GM23248 (cell line): ENCODE data around the gene KCTD20. TPM values are rescaled to one million over a fixed set of nuclear protein-coding genes. Genes with fewer than 3 reads are reported as not detected.
A peak's percentile ranks its signal among the peaks of the same experiment; 100 is the strongest.

Experiments used
- DNase-seq: peaks from one replicate; pipeline ENCODE4 v3.0.0-alpha.2; 2015
- H2AFZ ChIP-seq: fragments of 200-600 bp; sonication (generic); 2 replicates; pipeline ENCODE4 v1.6.1; 2016; ENCODE audit warnings: antibody characterized with exemption
- H3F3A ChIP-seq: fragments of 200-600 bp; sonication (generic); 2 replicates; pipeline ENCODE4 v1.6.1; 2016; ENCODE audit warnings: mild to moderate bottlenecking, antibody characterized with exemption, mixed run types; ENCODE audit not compliant: insufficient read depth
- H3K27ac ChIP-seq: fragments of 200-600 bp; sonication (generic); 2 replicates; pipeline ENCODE4 v1.5.1; 2016; ENCODE audit warnings: mild to moderate bottlenecking
- H3K27me3 ChIP-seq: fragments of 200-600 bp; sonication (generic); replicated peaks from 2 replicates; pipeline ENCODE4 v1.6.1; 2016; ENCODE audit warnings: mild to moderate bottlenecking; ENCODE audit not compliant: insufficient read depth
- H3K36me3 ChIP-seq: fragments of 200-600 bp; sonication (generic); 2 replicates; pipeline ENCODE4 v1.6.1; 2016; ENCODE audit warnings: low read depth, mild to moderate bottlenecking
- H3K4me1 ChIP-seq: fragments of 200-600 bp; sonication (generic); 2 replicates; pipeline ENCODE4 v1.6.1; 2016; ENCODE audit warnings: mild to moderate bottlenecking; ENCODE audit not compliant: insufficient read depth
- H3K4me2 ChIP-seq: fragments of 200-600 bp; sonication (generic); one replicate; pipeline ENCODE4 v1.6.1; 2016; ENCODE audit warnings: mild to moderate bottlenecking; ENCODE audit not compliant: unreplicated experiment
- H3K4me3 ChIP-seq: fragments of 200-600 bp; sonication (generic); 2 replicates; pipeline ENCODE4 v1.5.1; 2016; ENCODE audit warnings: mild to moderate bottlenecking
- H3K79me2 ChIP-seq: fragments of 200-600 bp; sonication (generic); 2 replicates; pipeline ENCODE4 v1.6.1; 2016; ENCODE audit warnings: mild to moderate bottlenecking; ENCODE audit not compliant: insufficient read depth
- H3K9ac ChIP-seq: fragments of 200-600 bp; sonication (generic); 2 replicates; pipeline ENCODE4 v1.6.1; 2016; ENCODE audit warnings: mild to moderate bottlenecking
- H3K9me2 ChIP-seq: fragments of 200-600 bp; sonication (generic); 2 replicates; pipeline ENCODE4 v1.6.1; 2016; ENCODE audit warnings: mixed run types, mild to moderate bottlenecking, moderate library complexity; ENCODE audit not compliant: insufficient read depth
- H3K9me3 ChIP-seq: fragments of 200-600 bp; sonication (generic); one replicate; pipeline ENCODE4 v1.6.1; 2017; ENCODE audit warnings: low read depth
- H4K20me1 ChIP-seq: fragments of 200-600 bp; sonication (generic); 2 replicates; pipeline ENCODE4 v1.6.0; 2016; ENCODE audit not compliant: insufficient read depth
- EZH2 ChIP-seq: fragments of 200-600 bp; sonication (generic); IDR thresholded peaks from 2 replicates; pipeline ENCODE4 v1.6.1; 2018; ENCODE audit warnings: antibody characterized with exemption, mild to moderate bottlenecking; ENCODE audit not compliant: insufficient read depth, poor library complexity, severe bottlenecking
- EZH2phosphoT487 ChIP-seq: fragments of 200-600 bp; sonication (generic); IDR thresholded peaks from 2 replicates; pipeline ENCODE4 v1.6.1; 2018; ENCODE audit warnings: antibody characterized with exemption, moderate library complexity, mild to moderate bottlenecking, low read depth; ENCODE audit not compliant: insufficient read depth
- WGBS, 2 experiments: methylation state at CpG; one replicate each; pipeline ENCODE4 v1.1.6; 2015 to 2017; ENCODE audit warnings: low lambda C conversion rate in 2 of 2, low coverage in 1 of 2; ENCODE audit errors: missing lambda C conversion rate in 2 of 2; 5-methylcytosine and 5-hydroxymethylcytosine counted together
- in situ Hi-C: fragments of 300-500 bp; cut with MboI; formaldehyde crosslinking; loops from 2 replicates; pipeline ENCODE4 v1.15.0; 2020
- polyA plus RNA-seq: library from polyadenylated mRNA; unstranded; fragments of >200 nt; fragmentation: Nextera tagmentation; extraction: Ambion mirVana; gene quantifications from 2 replicates; pipeline ENCODE4 v1.2.1, GENCODE V29; 2016
- total RNA-seq: library from RNA; depleted of rRNA; stranded (reverse); fragments of >200 nt; shearing (Covaris generic); gene quantifications from 2 replicates; pipeline ENCODE4 v1.2.3, GENCODE V29; 2014

KCTD20 gene
- total and polyA plus RNA-seq, 2 experiments from 2014 or later: 52.7 to 120 TPM

DNA sequence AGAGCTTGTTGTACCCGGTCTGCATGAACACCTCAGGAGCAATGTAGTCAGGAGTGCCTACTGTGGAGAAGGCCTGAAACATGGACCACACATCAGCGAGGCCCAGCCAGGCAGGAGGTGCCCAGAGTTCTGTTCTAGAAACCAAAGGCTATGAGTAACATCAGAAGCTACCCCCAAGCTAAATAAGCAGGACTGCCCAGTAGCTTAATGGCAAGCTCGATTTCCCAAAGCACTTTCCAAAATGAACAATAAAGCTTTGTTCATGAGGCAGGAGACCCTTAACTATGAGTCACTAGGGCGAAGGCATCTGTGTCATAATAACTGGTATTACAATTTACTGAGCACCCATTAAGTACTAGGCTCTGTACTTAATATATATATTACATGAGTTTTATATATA, 57.1 kb downstream of the KCTD20 start:
- H3K9me3 ChIP-seq: no peaks in the 10 kb centered on the region
- in situ Hi-C loops: no loop called here
- peaks cover 32% of the 10 kb centered on the region; the same call in 1 of the 2 replicates for H3K36me3 ChIP-seq
- no peak overlapping the region for H3K9ac ChIP-seq
- peaks cover 3% of the 10 kb centered on the region; the same call in 1 of the 2 replicates for H3K4me1 ChIP-seq
- TF ChIP-seq EZH2phosphoT487 (no peak), EZH2 (no peak)
- no peaks in the 10 kb centered on the region for H3K9me2 ChIP-seq
- WGBS, 2 experiments: 85 to 90% methylated on average over 4 of the region's 4 CpGs
- no peaks in the 10 kb centered on the region for H4K20me1 ChIP-seq
- H3K27me3 ChIP-seq: no peaks in the 10 kb centered on the region
- H3K27ac ChIP-seq: no peak overlapping the region
- peaks cover 6% of the 10 kb centered on the region for H3K79me2 ChIP-seq
- no peak overlapping the region for H3K4me2 ChIP-seq
- H3K4me3 ChIP-seq: no peak overlapping the region
- H2AFZ ChIP-seq: no peak overlapping the region
- peaks cover 9% of the 10 kb centered on the region; the same call in 1 of the 2 replicates for H3F3A ChIP-seq
- DNase-seq: no peak

DNA sequence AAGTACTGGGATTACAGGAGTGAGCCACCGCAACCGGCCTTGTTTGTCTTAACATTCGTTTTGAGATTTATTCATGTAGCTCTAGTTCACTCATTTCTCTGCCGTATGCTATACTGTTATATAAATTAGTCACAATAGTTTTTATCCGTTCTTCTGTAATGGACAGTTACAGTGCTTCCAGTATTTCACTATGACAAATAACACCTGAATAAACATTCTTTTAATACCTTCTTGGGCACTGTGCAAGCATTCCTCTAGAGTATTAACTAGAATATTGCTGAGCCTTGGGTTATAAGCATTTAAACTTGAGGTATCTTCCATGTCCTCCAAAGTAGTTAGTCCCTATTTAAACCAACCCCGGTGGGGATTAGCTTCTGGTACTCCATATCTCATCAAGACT, 58.9 kb downstream of the KCTD20 start:
- no peak overlapping the region for H2AFZ ChIP-seq
- H3K79me2 ChIP-seq: peaks cover 6% of the 10 kb centered on the region
- peaks cover 28% of the 10 kb centered on the region; the same call in 1 of the 2 replicates for H3K36me3 ChIP-seq
- H3K9ac ChIP-seq: no peak overlapping the region
- H3K9me3 ChIP-seq: no peaks in the 10 kb centered on the region
- no peak for TF ChIP-seq EZH2
- no peak for TF ChIP-seq EZH2phosphoT487
- no peak overlapping the region for H3K4me2 ChIP-seq
- H4K20me1 ChIP-seq: no peaks in the 10 kb centered on the region
- H3F3A ChIP-seq: peaks cover 17% of the 10 kb centered on the region
- H3K27ac ChIP-seq: no peak overlapping the region
- H3K4me3 ChIP-seq: no peak overlapping the region
- no peaks in the 10 kb centered on the region for H3K9me2 ChIP-seq
- peaks cover 10% of the 10 kb centered on the region for H3K4me1 ChIP-seq
- no peak for DNase-seq
- H3K27me3 ChIP-seq: no peaks in the 10 kb centered on the region
- in situ Hi-C loops: no loop called here
- 98 to 100% methylated on average over 6 of the region's 6 CpGs for WGBS, 2 experiments

DNA sequence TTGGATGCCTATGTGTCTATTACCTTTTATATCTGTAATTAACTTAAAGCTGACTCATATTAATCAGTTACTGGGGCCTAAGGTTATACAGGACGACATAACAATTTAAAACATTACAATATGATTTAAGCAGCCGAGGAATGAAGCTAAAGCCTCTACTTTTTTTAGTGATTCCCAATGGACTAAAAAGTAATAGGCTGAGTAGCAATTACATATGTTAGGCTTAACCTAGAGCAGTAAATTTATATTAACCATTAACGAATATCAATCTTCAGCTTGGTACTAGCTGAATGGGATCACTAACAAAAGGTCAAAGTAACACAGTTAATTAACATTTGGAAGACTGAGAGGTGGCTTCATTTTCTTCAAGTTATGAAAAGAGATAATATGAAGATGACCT, 61.4 kb downstream of the KCTD20 start:
- peaks cover 24% of the 10 kb centered on the region for H3F3A ChIP-seq
- H3K9me3 ChIP-seq: no peaks in the 10 kb centered on the region
- H3K27me3 ChIP-seq: no peaks in the 10 kb centered on the region
- H3K9ac ChIP-seq: no peak overlapping the region
- no peak overlapping the region for H3K4me2 ChIP-seq
- TF ChIP-seq EZH2 (no peak), EZH2phosphoT487 (no peak)
- H3K9me2 ChIP-seq: no peaks in the 10 kb centered on the region
- no peak overlapping the region for H3K27ac ChIP-seq
- in situ Hi-C loops: no loop called here
- no peak overlapping the region for H2AFZ ChIP-seq
- no peaks in the 10 kb centered on the region for H4K20me1 ChIP-seq
- H3K4me1 ChIP-seq: peaks cover 10% of the 10 kb centered on the region
- peaks cover 6% of the 10 kb centered on the region for H3K79me2 ChIP-seq
- peaks cover 25% of the 10 kb centered on the region; the same call in 1 of the 2 replicates for H3K36me3 ChIP-seq
- DNase-seq: no peak
- WGBS, 2 experiments: 67 to 76% methylated on average over 3 of the region's 3 CpGs
- H3K4me3 ChIP-seq: no peak overlapping the region

DNA sequence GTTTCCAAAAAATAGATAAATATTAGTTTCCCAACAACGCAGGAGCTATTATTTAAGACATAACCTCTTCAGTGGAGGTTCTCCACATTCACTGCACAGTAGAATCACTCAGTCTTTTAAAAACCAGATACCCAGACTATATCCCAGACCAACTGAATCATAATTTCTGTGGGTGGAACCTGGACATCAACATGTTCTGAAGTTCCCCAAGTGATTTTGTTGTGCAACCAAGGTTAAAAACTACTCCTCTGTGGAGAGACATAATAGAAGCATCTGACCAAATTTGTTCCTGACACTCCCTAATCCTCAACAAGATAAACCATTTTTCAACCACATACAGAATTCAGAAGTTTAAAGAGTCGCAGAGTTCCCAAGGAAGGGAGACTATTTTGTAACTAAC, 62.2 kb downstream of the KCTD20 start:
- Histone ChIP-seq H3K9me2 (no peaks in the 10 kb centered on the region), H3K27me3 (no peaks in the 10 kb centered on the region), H3K4me2 (no peak overlapping the region), H2AFZ (no peak overlapping the region), H4K20me1 (no peaks in the 10 kb centered on the region), H3K4me1 (peaks cover 10% of the 10 kb centered on the region), H3K9ac (no peak overlapping the region), H3K4me3 (no peak overlapping the region), H3K27ac (peak overlapping the region; percentile 22; the same call in 1 of the 2 replicates), H3K36me3 (peaks cover 25% of the 10 kb centered on the region; the same call in 1 of the 2 replicates), H3F3A (peaks cover 24% of the 10 kb centered on the region), H3K9me3 (no peaks in the 10 kb centered on the region), H3K79me2 (peaks cover 6% of the 10 kb centered on the region)
- WGBS, 2 experiments: 99 to 100% methylated on average over 2 of the region's 2 CpGs
- TF ChIP-seq EZH2phosphoT487 (no peak), EZH2 (no peak)
- DNase-seq: peak; percentile 75
- in situ Hi-C loops: no loop called here
